ENCODE results near the gene CITED1.

The CITED1 gene

GRCh38 chrX:72270316-72270866, 35.3 kb downstream of the CITED1 start:
- no peak for DNase-seq (ENCODE audit: low read depth in 2 of 2)

DNA sequence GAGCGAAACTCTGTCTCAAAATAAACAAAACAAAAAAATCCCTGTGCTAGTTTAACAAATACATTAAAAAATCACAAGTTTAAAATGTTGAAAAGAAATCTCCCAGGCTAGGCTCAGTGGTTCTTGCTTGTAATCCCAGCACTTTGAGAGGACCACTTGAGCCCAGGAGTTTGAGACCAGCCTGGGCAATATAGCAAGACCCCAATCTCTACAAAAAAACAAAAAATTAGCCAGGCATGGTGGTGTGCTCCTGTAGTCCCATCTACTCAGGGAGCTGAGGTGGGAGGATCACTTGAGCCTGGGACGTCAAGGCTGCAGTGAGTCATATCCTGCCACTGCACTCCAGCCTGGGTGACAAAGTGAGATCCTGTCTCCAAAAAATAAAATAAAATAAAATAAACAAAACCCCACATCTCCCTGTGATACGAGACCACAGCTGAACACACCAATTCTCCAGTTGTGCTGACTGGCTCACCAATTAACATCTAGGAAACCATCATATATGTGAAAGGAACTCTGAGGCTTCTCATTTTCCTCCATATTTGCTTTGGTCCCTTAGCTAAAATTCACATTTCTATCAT, 36.0 kb downstream of the CITED1 start:
- no peak for DNase-seq (ENCODE audit: low read depth in 2 of 2)

DNA sequence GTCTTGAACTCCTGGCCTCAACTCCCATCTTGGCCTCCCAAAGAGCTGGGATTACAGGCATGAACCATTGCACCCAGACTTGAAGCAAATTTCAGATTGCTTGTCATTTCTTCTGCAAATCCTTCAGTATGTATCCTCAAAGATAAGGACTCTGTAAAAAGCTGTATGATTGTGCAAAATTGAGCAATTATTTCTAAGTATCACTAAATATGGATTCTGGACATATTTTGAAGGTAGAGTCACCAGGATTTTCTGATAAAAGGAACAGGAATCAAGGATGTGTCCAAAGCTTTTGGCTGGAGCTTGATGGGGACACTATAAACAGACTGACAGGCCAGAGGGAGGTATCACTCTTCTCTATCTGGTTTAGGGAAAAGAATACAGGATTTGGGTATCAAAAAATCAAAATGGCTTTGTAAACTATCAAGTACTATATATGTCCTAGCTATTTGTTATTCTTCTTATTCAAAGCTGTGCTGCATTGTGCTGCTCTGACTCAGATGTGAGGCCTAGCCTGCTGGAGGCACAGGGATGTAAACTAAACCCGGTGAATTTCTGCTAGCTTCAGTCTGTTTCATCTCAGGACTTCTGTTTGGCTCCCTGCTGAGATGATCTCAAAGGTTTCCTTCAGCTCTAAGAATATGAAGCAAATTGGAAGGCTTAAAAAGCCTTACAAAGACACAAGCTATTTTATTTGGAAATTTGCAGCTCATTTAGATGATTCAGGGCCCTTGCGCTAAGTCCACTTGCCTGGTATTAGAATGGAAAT, 36.9 kb downstream of the CITED1 start:
- no peak for DNase-seq (ENCODE audit: low read depth in 2 of 2)

- DNase-seq (ENCODE audit: low read depth in 2 of 2): no peak
Measured at GRCh38 chrX:72265263-72265662, 40.5 kb downstream of the CITED1 start.

- DNase-seq (ENCODE audit: low read depth in 2 of 2): no peak
Measured at GRCh38 chrX:72262077-72262476, 43.6 kb downstream of the CITED1 start.

DNA sequence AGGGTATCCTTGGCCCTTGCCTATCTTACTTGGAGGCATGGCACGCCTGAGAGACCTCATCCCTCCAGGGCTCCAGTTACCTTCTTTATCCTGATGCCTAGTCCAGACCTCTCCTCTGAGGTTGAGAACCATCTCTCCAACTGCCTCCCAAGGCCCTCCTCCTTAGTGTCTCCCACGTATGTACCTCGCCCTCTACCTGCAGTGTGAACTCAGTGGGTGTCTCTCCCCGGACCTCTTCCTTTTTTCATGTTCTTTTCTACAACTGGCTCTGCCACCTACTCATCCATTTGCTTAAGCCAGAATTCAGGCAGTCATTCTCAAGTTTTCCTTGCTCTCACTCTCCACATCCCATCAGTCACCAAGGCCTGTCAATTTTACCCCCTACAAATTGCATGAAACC, 45.3 kb downstream of the CITED1 start:
- no peak for DNase-seq (ENCODE audit: low read depth in 2 of 2)

GRCh38 chrX:72258174-72258573, 47.5 kb downstream of the CITED1 start:
- peak; percentile 59 to 68 for DNase-seq (ENCODE audit: low read depth in 2 of 2)

GRCh38 chrX:72255864-72256263, 49.9 kb downstream of the CITED1 start:
- DNase-seq (ENCODE audit: low read depth in 2 of 2): no peak

GRCh38 chrX:72255445-72255844, 50.3 kb downstream of the CITED1 start:
- DNase-seq (ENCODE audit: low read depth in 2 of 2): no peak

DNA sequence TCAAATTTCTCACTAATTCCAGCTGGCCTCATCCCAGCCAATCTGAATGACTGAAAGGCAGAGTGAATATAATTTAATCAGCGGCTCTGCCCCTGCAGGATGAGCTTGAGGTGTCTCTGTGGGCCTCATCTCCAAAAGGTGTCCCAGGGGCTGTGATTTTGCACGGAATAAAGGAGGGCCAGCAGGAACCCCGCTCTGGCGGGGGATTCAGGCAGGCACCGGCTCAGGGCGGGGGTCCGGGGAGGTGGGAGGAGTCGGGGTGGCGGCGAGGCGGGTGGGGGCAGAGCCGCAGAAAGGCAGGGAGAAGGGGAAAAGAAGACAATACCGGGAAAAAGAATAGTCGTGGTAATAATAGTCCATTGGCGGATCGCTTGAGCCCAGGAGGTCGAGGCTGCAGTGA, 50.9 kb downstream of the CITED1 start:
- no peak for DNase-seq (ENCODE audit: low read depth in 2 of 2)

GRCh38 chrX:72253686-72254085, 52.0 kb downstream of the CITED1 start:
- no peak for DNase-seq (ENCODE audit: low read depth in 2 of 2)

Measured in fibroblast of skin of left biceps (primary cell).